ENCODE results near the gene PKN2. TPM values are rescaled to one million over a fixed set of nuclear protein-coding genes. Genes with fewer than 3 reads are reported as not detected.

The PKN2 gene
- total and polyA plus RNA-seq, 2 of the 4 experiments (the other 2 are of a cell fraction) = 12.7 to 22.2 TPM

- TF ChIP-seq MAZ (IDR thresholded peaks at IDR 0.05; ENCODE audit: borderline replicate concordance, low read depth, low read length) = no peak
- no peak for TF ChIP-seq ELK1 (IDR thresholded peaks at IDR 0.05; ENCODE audit: borderline replicate concordance, low read depth, low read length)
- TF ChIP-seq MAFK (IDR thresholded peaks at IDR 0.05; ENCODE audit: low read depth, low read length) = no peak
- no peak for TF ChIP-seq NFE2L2 (IDR thresholded peaks at IDR 0.05; ENCODE audit: low read depth, low read length)
- no peak for TF ChIP-seq CTCF (conservative IDR thresholded peaks at IDR 0.05; ENCODE audit: low read depth, low read length)
- TF ChIP-seq RCOR1 (IDR thresholded peaks at IDR 0.05; ENCODE audit: insufficient replicate concordance, low read length) = no peak
- TF ChIP-seq CHD1 (IDR thresholded peaks at IDR 0.05; ENCODE audit: low read depth, low read length) = no peak
- TF ChIP-seq CEBPB (IDR thresholded peaks at IDR 0.05; ENCODE audit: low read depth, low read length) = no peak
- no peak overlapping the region for H3K14ac ChIP-seq (replicated peaks; ENCODE audit: low read depth, low read length)
- no peak overlapping the region for H2BK20ac ChIP-seq (ENCODE audit: low read depth, low read length)
- H2AK5ac ChIP-seq (ENCODE audit: low read depth, low read length) = no peak overlapping the region
- WGBS, 2 experiments (ENCODE audit: extremely low coverage in 2 of 2, insufficient read length in 1 of 2) = no CpG with 5 or more reads among the region's 6 CpGs
- no peaks in the 10 kb centered on the region for H3K79me1 ChIP-seq (ENCODE audit: low read depth in 1 of 2, low read length in 2 of 2)
- no peak overlapping the region for H3K23ac ChIP-seq (ENCODE audit: low read depth, low read length)
- no peaks in the 10 kb centered on the region for H4K20me1 ChIP-seq (ENCODE audit: insufficient read depth, low read length)
- H2AFZ ChIP-seq (replicated peaks; ENCODE audit: low read length, poor library complexity) = peak overlapping the region; percentile 34
- no peak overlapping the region for H3K9ac ChIP-seq (ENCODE audit: low read depth, low read length)
- H3K4ac ChIP-seq (ENCODE audit: low read depth, low read length) = no peak overlapping the region
- CTCF ChIA-PET = no interaction called here
- peak; percentile 23 for DNase-seq
- no peak overlapping the region for H2AK9ac ChIP-seq (replicated peaks; ENCODE audit: low read depth, low read length, poor library complexity)
- no peak overlapping the region for H3K4me3 ChIP-seq (ENCODE audit: insufficient read depth, low read depth, low read length)
- no peak overlapping the region for H4K91ac ChIP-seq (ENCODE audit: insufficient read depth, low read depth, low read length)
- no peak overlapping the region for H3K18ac ChIP-seq (ENCODE audit: low read depth, low read length)
- H4K5ac ChIP-seq (ENCODE audit: low read depth, low read length) = no peak overlapping the region
- no peaks in the 10 kb centered on the region for H3K27me3 ChIP-seq (ENCODE audit: control insufficient read depth, insufficient read depth, low read length)
- H2BK15ac ChIP-seq (ENCODE audit: low read depth, low read length) = no peak overlapping the region
- no peak overlapping the region for H3K4me2 ChIP-seq (ENCODE audit: low read depth, low read length)
- no peaks in the 10 kb centered on the region for H3K9me1 ChIP-seq (ENCODE audit: insufficient read depth, low read length)
- no peak overlapping the region for H4K8ac ChIP-seq (ENCODE audit: low read depth in 2 of 2, low read length in 2 of 2)
- no peaks in the 10 kb centered on the region for H3K9me3 ChIP-seq (ENCODE audit: control insufficient read depth, insufficient read depth, low read length)
- no peaks in the 10 kb centered on the region for H3K36me3 ChIP-seq (ENCODE audit: control insufficient read depth, insufficient read depth, low read length)
- H3K4me1 ChIP-seq (ENCODE audit: control insufficient read depth, insufficient read depth, low read length) = no peaks in the 10 kb centered on the region
- POLR2A ChIA-PET (ENCODE audit: unreplicated experiment) = no interaction called here
- no peak overlapping the region for H3K27ac ChIP-seq (ENCODE audit: insufficient read depth, low read length)
- no peak overlapping the region for H2BK5ac ChIP-seq (ENCODE audit: low read depth, low read length, poor library complexity, severe bottlenecking)
- no peak for ATAC-seq (ENCODE audit: low read depth)
- intact Hi-C loops (cut with micrococcal nuclease) (no loop called here), dilution Hi-C loops (cut with HindIII; ENCODE audit: low sequenced_read_pairs, unreplicated experiment) (no loop called here), in situ Hi-C loops (cut with MboI; ENCODE audit: low sequenced_read_pairs) (no loop called here)
- H3K56ac ChIP-seq (ENCODE audit: extremely low read depth, insufficient read depth, low read length) = no peak overlapping the region
- no peak overlapping the region for H2BK120ac ChIP-seq (ENCODE audit: low read depth, low read length)
- no TSS peak for BruUV-seq (replicated peaks)
Measured at GRCh38 chr1:88650676-88651418, 33.2 kb upstream of the PKN2 start.
